Neural cell (in vitro differentiated cells): ENCODE measurements around the gene TCOF1. TPM values are rescaled to one million over a fixed set of nuclear protein-coding genes. Genes with fewer than 3 reads are reported as not detected.

ENCODE experiments used
- H2AFZ ChIP-seq: fragments of 200-600, 300-800 bp; sonication (generic), shearing (Covaris generic); 2 replicates; pipeline ENCODE4 v1.6.0; 2014; ENCODE audit warnings: low read depth, mild to moderate bottlenecking, antibody characterized with exemption, low read length, moderate library complexity
- H3F3A ChIP-seq: fragments of 200-600 bp; shearing (Covaris generic); 2 replicates; pipeline ENCODE4 v1.6.1; 2016; ENCODE audit warnings: mild to moderate bottlenecking, moderate library complexity, mixed read lengths, antibody characterized with exemption, low read length; ENCODE audit not compliant: insufficient read depth, poor library complexity, severe bottlenecking
- H3K27ac ChIP-seq: fragments of 200-600, 300-800 bp; sonication (generic), shearing (Covaris generic); 2 replicates; pipeline ENCODE4 v1.5.1; 2014; ENCODE audit warnings: mild to moderate bottlenecking, low read length, moderate library complexity
- H3K27me3 ChIP-seq: fragments of 300-800, 200-600 bp; sonication (generic), shearing (Covaris generic); 2 replicates; pipeline ENCODE4 v1.6.0; 2014; ENCODE audit warnings: mild to moderate bottlenecking, low read depth, low read length, moderate library complexity; ENCODE audit not compliant: insufficient read depth
- H3K36me3 ChIP-seq: fragments of 300-800, 200-600 bp; sonication (generic), shearing (Covaris generic); 2 replicates; pipeline ENCODE4 v1.5.1; 2014; ENCODE audit warnings: mild to moderate bottlenecking, antibody characterized with exemption, low read length, moderate library complexity; ENCODE audit not compliant: insufficient read depth
- H3K4me2 ChIP-seq: fragments of 300-800, 200-600 bp; sonication (generic), shearing (Covaris generic); 2 replicates; pipeline ENCODE4 v1.6.0; 2014; ENCODE audit warnings: mild to moderate bottlenecking, low read length
- H3K4me3 ChIP-seq: fragments of 300-800, 200-600 bp; sonication (generic), shearing (Covaris generic); 2 replicates; pipeline ENCODE4 v1.5.1; 2014; ENCODE audit warnings: mild to moderate bottlenecking, low read length, moderate library complexity
- H3K79me2 ChIP-seq: fragments of 200-600 bp; shearing (Covaris generic); replicated peaks from 2 replicates; pipeline ENCODE4 v1.6.0; 2014; ENCODE audit warnings: mild to moderate bottlenecking, low read length, moderate library complexity; ENCODE audit not compliant: insufficient read depth
- H3K9ac ChIP-seq: fragments of 300-800, 200-600 bp; sonication (generic), shearing (Covaris generic); 2 replicates; pipeline ENCODE4 v1.6.1; 2016; ENCODE audit warnings: mild to moderate bottlenecking, low read length, mixed read lengths
- H3K9me2 ChIP-seq: fragments of 200-600 bp; shearing (Covaris generic); 2 replicates; pipeline ENCODE4 v1.6.1; 2016; ENCODE audit warnings: mild to moderate bottlenecking, low read length, mixed read lengths; ENCODE audit not compliant: insufficient read depth
- H3K9me3 ChIP-seq: fragments of 200-600, 300-800 bp; sonication (generic), shearing (Covaris generic); 2 replicates; pipeline ENCODE4 v1.6.1; 2016; ENCODE audit warnings: mild to moderate bottlenecking, mixed run types, low read length, moderate library complexity, mixed read lengths
- H4K20me1 ChIP-seq: fragments of 200-600 bp; shearing (Covaris generic); 2 replicates; pipeline ENCODE4 v1.6.1; 2016; ENCODE audit warnings: mild to moderate bottlenecking, mixed run types; ENCODE audit not compliant: insufficient read depth
- CTCF ChIP-seq: fragments of 450-650 bp; IDR thresholded peaks from 2 replicates; pipeline ENCODE4 v1.5.1; 2014; ENCODE audit warnings: antibody characterized with exemption, mild to moderate bottlenecking, moderate library complexity; ENCODE audit not compliant: poor library complexity, severe bottlenecking
- EP300 ChIP-seq: fragments of 450-650 bp; conservative IDR thresholded peaks from 2 replicates; pipeline ENCODE4 v1.6.1; 2014; ENCODE audit warnings: antibody characterized with exemption, mild to moderate bottlenecking, moderate library complexity; ENCODE audit not compliant: poor library complexity, severe bottlenecking
- EZH2 ChIP-seq: fragments of 200-600, 300-800 bp; shearing (Covaris generic), sonication (generic); IDR thresholded peaks from 2 replicates; pipeline ENCODE4 v1.6.1; 2014; ENCODE audit warnings: antibody characterized with exemption, low read length, borderline replicate concordance, mild to moderate bottlenecking; ENCODE audit not compliant: insufficient read depth, poor library complexity, severe bottlenecking
- MXI1 ChIP-seq: fragments of 450-650 bp; conservative IDR thresholded peaks from 2 replicates; pipeline ENCODE4 v1.6.1; 2014; ENCODE audit warnings: antibody characterized with exemption, mild to moderate bottlenecking; ENCODE audit not compliant: poor library complexity, severe bottlenecking
- POLR2AphosphoS5 ChIP-seq: IDR thresholded peaks from 2 replicates; pipeline ENCODE4 v1.6.1; 2012
- RAD21 ChIP-seq: fragments of 450-650 bp; conservative IDR thresholded peaks from 2 replicates; pipeline ENCODE4 v1.6.1; 2014; ENCODE audit warnings: antibody characterized with exemption, mild to moderate bottlenecking, moderate library complexity
- REST ChIP-seq: IDR thresholded peaks from 2 replicates; pipeline ENCODE4 v1.6.1; 2012; ENCODE audit warnings: borderline replicate concordance
- SMC3 ChIP-seq: fragments of 450-650 bp; conservative IDR thresholded peaks from 2 replicates; pipeline ENCODE4 v1.6.1; 2014; ENCODE audit warnings: antibody characterized with exemption, mild to moderate bottlenecking, moderate library complexity; ENCODE audit not compliant: poor library complexity
- TAF1 ChIP-seq: IDR thresholded peaks from 2 replicates; pipeline ENCODE4 v1.6.1; 2012; ENCODE audit warnings: low read depth
- polyA plus RNA-seq: library from polyadenylated mRNA; depleted of rRNA; stranded (reverse); fragments of >200 nt; gene quantifications from 2 replicates; pipeline ENCODE4 v1.2.3, GENCODE V29; 2014

TCOF1 gene
- polyA plus RNA-seq, 1 donor from 2014 or later: 6.5 TPM

GRCh38 chr5:150335778-150336177 lies 21.7 kb upstream of the TCOF1 start:
- no peaks in the 10 kb centered on the region for H3K9me2 ChIP-seq
- no peaks in the 10 kb centered on the region for H3K27me3 ChIP-seq
- H3K36me3 ChIP-seq: no peaks in the 10 kb centered on the region
- H3K9me3 ChIP-seq: no peaks in the 10 kb centered on the region
- no peak overlapping the region for H3K27ac ChIP-seq
- no peak overlapping the region for H3K9ac ChIP-seq
- no peak for TF ChIP-seq MXI1
- no peak for TF ChIP-seq RAD21
- no peak for TF ChIP-seq EP300
- no peak overlapping the region for H3K4me3 ChIP-seq
- H2AFZ ChIP-seq: no peak overlapping the region
- H3K4me2 ChIP-seq: no peak overlapping the region
- no peaks in the 10 kb centered on the region for H3K79me2 ChIP-seq
- no peaks in the 10 kb centered on the region for H3F3A ChIP-seq
- H4K20me1 ChIP-seq: no peaks in the 10 kb centered on the region

GRCh38 chr5:150338546-150338945 lies 19.0 kb upstream of the TCOF1 start:
- H4K20me1 ChIP-seq: no peaks in the 10 kb centered on the region
- H3K9me3 ChIP-seq: no peaks in the 10 kb centered on the region
- no peak overlapping the region for H3K27ac ChIP-seq
- TF ChIP-seq EP300 (no peak), MXI1 (no peak), EZH2 (no peak), RAD21 (no peak), POLR2AphosphoS5 (no peak), REST (no peak), CTCF (no peak), TAF1 (no peak), SMC3 (no peak)
- H3K79me2 ChIP-seq: no peaks in the 10 kb centered on the region
- no peak overlapping the region for H3K4me3 ChIP-seq
- H3K36me3 ChIP-seq: no peaks in the 10 kb centered on the region
- no peak overlapping the region for H2AFZ ChIP-seq
- no peak overlapping the region for H3K4me2 ChIP-seq
- no peaks in the 10 kb centered on the region for H3K27me3 ChIP-seq
- no peak overlapping the region for H3K9ac ChIP-seq
- no peaks in the 10 kb centered on the region for H3K9me2 ChIP-seq
- H3F3A ChIP-seq: no peaks in the 10 kb centered on the region

- Histone ChIP-seq H3K36me3 (no peaks in the 10 kb centered on the region), H3K4me3 (no peak overlapping the region), H3K27me3 (no peaks in the 10 kb centered on the region), H3K9me2 (no peaks in the 10 kb centered on the region), H3K27ac (no peak overlapping the region), H3K9ac (no peak overlapping the region), H4K20me1 (no peaks in the 10 kb centered on the region), H3K4me2 (no peak overlapping the region), H3K79me2 (no peaks in the 10 kb centered on the region), H2AFZ (no peak overlapping the region), H3K9me3 (no peaks in the 10 kb centered on the region), H3F3A (no peaks in the 10 kb centered on the region)
- no peak for TF ChIP-seq RAD21
- no peak for TF ChIP-seq POLR2AphosphoS5
- no peak for TF ChIP-seq REST
Observed at GRCh38 chr5:150339165-150339564, 18.3 kb upstream of the TCOF1 start.
